Thyroid gland (tissue), 4 donors: ENCODE data around the gene GPC6.

Experiments
- CTCF ChIP-seq, 6 experiments: fragments of 200-600 bp in 3 of 6; fragments of 450-650 bp in 3 of 6; sonication (generic) in 3 of 6; IDR thresholded peaks; one replicate each; pipeline ENCODE4 v1.5.1; 2016 to 2019; ENCODE audit warnings: antibody characterized with exemption in 6 of 6, mild to moderate bottlenecking in 2 of 6, inconsistent platforms in 1 of 6, moderate library complexity in 1 of 6
- POLR2A ChIP-seq, 2 donors: fragments of 450-650 bp; IDR thresholded peaks; one replicate each; pipeline ENCODE4 v1.6.1; 2017; ENCODE audit warnings: antibody characterized with exemption in 2 of 2, mild to moderate bottlenecking in 2 of 2, moderate library complexity in 1 of 2

- no peak for TF ChIP-seq CTCF (IDR thresholded peaks at IDR 0.05)
- no peak for TF ChIP-seq POLR2A (IDR thresholded peaks at IDR 0.05)
Observed at GRCh38 chr13:94181461-94182107, 955.0 kb downstream of the GPC6 start.
